Adrenal gland (tissue), 12 donors: ENCODE data around the gene NCCRP1. TPM values are rescaled to one million over a fixed set of nuclear protein-coding genes. Genes with fewer than 3 reads are reported as not detected.

Source experiments
- DNase-seq, 7 donors: peaks; one replicate each; pipeline ENCODE4 v3.0.0-alpha.2; 2019 to 2020
- H3K27ac ChIP-seq, 5 donors: fragments of 200-600 bp; sonication (generic) in 4 of 5; 1 replicate in 3 of 5; 2 replicates in 2 of 5; pipeline versions ENCODE4 v1.5.1 to v1.8.0; 2016 to 2020; ENCODE audit warnings: mild to moderate bottlenecking in 1 of 5
- H3K27me3 ChIP-seq: fragments of 200-600 bp; 2 replicates; pipeline ENCODE4 v1.8.0; 2021
- H3K36me3 ChIP-seq, 2 donors: fragments of 200-600 bp; replicated peaks in 1 of 2; 1 replicate in 1 of 2; 2 replicates in 1 of 2; pipeline versions ENCODE4 v1.5.1 to v1.8.0; 2018 to 2022
- H3K4me1 ChIP-seq, 2 donors: fragments of 200-600 bp; replicated peaks in 1 of 2; 1 replicate in 1 of 2; 2 replicates in 1 of 2; pipeline versions ENCODE4 v1.5.1 to v1.8.0; 2018 to 2021
- H3K4me3 ChIP-seq, 4 donors: fragments of 200-600 bp; sonication (generic) in 3 of 4; one replicate each; pipeline ENCODE4 v1.5.1; 2016 to 2018
- H3K9me3 ChIP-seq, 3 donors: fragments of 200-600 bp; sonication (generic) in 1 of 3; replicated peaks in 1 of 3; 1 replicate in 2 of 3; 2 replicates in 1 of 3; pipeline versions ENCODE4 v1.5.1 to v1.8.0; 2016 to 2021
- CTCF ChIP-seq, 6 experiments: fragments of 450-650 bp in 4 of 6; fragments of 200-600 bp in 2 of 6; sonication (generic) in 1 of 6; IDR thresholded peaks; 1 replicate in 5 of 6; 2 replicates in 1 of 6; pipeline versions ENCODE4 v1.5.1 to v1.8.0; 2016 to 2021; ENCODE audit warnings: antibody characterized with exemption in 6 of 6, mild to moderate bottlenecking in 2 of 6, moderate library complexity in 1 of 6
- POLR2A ChIP-seq, 2 donors: fragments of 450-650 bp; IDR thresholded peaks; one replicate each; pipeline ENCODE4 v1.6.1; 2017; ENCODE audit warnings: antibody characterized with exemption in 2 of 2, mild to moderate bottlenecking in 2 of 2, moderate library complexity in 1 of 2
- WGBS, 4 donors: extraction: QIAGEN DNeasy Blood & Tissue Kit in 2 of 4; methylation state at CpG; one replicate each; pipeline versions ENCODE4 v1.1.5 to v1.1.7; 2013 to 2017; 5-methylcytosine and 5-hydroxymethylcytosine counted together
- intact Hi-C, 2 donors: fragments of 100-400 bp; cut with DNase I; formaldehyde crosslinking; loops; one replicate each; pipeline versions ENCODE4 v1.14.1 to v1.15.0; 2022 to 2023
- polyA plus RNA-seq, 3 donors: library from polyadenylated mRNA; stranded (reverse); fragments of 200-250 nt in 2 of 3; fragments of 350-450 nt in 1 of 3; fragmentation: Illumina TruSeq in 1 of 3; extraction: RNeasy Lipid Tissue Mini Kit (QIAGEN cat#74804) in 1 of 3; gene quantifications; one replicate each; pipeline ENCODE4 v1.2.3, GENCODE V29; 2013 to 2014
- total RNA-seq, 9 donors: library from RNA; depleted of rRNA in 4 of 9; stranded (reverse); fragments of >200 nt in 4 of 9; fragments of 120-200 nt in 1 of 9; fragmentation: NEBNext Ultra II Directional in 1 of 9; extraction: Animal tissue kit (Norgen Biotek cat#: 25700) in 1 of 9; gene quantifications; one replicate each; pipeline versions ENCODE4 v1.1.0 to v1.2.4, GENCODE V29; 2013 to 2023
- donor health status: healthy with polysubstance abuse.
- donor health status: Bipolar disorder and iron deficiency.
- donor health status: DM: yes; HTN: yes; CAD: no.
- donor health status: DM: no; HTN: no; CAD: no.
- donor health status: DM: no; HTN: no; CAD: no.
- donor health status: DM: yes; HTN: yes; CAD: no.

Gene NCCRP1
- total and polyA plus RNA-seq, 12 donors: 0.10 to 0.78 (median 0.11) TPM; not detected in 7

GRCh38 chr19:39162441-39163043 lies 34.2 kb upstream of the NCCRP1 start:
- Histone ChIP-seq H3K27me3 (no peaks in the 10 kb centered on the region), H3K27ac (no peak overlapping the region), H3K9me3 (no peaks in the 10 kb centered on the region), H3K4me3 (no peak overlapping the region), H3K4me1 (peaks cover 23 to 35% of the 10 kb centered on the region in 2 donors), H3K36me3 (no peaks in the 10 kb centered on the region)
- WGBS, 4 donors: 82 to 88% (median 84%) methylated on average over 15 of the region's 15 CpGs
- TF ChIP-seq POLR2A (IDR thresholded peaks at IDR 0.05) (no peak), CTCF (IDR thresholded peaks at IDR 0.05) (no peak)
- DNase-seq: no peak
- intact Hi-C loops: no loop called here

- no peak for DNase-seq
- Histone ChIP-seq H3K36me3 (no peaks in the 10 kb centered on the region), H3K4me3 (no peak overlapping the region), H3K9me3 (no peaks in the 10 kb centered on the region), H3K27ac (no peak overlapping the region), H3K4me1 (peaks cover 24 to 34% of the 10 kb centered on the region in 2 donors), H3K27me3 (no peaks in the 10 kb centered on the region)
- intact Hi-C loops: no loop called here
- no peak for TF ChIP-seq CTCF (IDR thresholded peaks at IDR 0.05)
- TF ChIP-seq POLR2A (IDR thresholded peaks at IDR 0.05): no peak
- 71 to 79% (median 77%) methylated on average over 5 to 9 of the region's 9 CpGs for WGBS, 4 donors
Observed at GRCh38 chr19:39163621-39164020, 33.1 kb upstream of the NCCRP1 start.

- no peaks in the 10 kb centered on the region for H3K9me3 ChIP-seq
- H3K4me1 ChIP-seq: peaks cover 24 to 34% of the 10 kb centered on the region in 2 donors
- intact Hi-C loops: no loop called here
- no peak for DNase-seq
- WGBS, 4 donors: 94 to 98% (median 96%) methylated on average over 6 of the region's 6 CpGs
- TF ChIP-seq POLR2A (IDR thresholded peaks at IDR 0.05): no peak
- TF ChIP-seq CTCF (IDR thresholded peaks at IDR 0.05): no peak
- no peak overlapping the region for H3K4me3 ChIP-seq
- H3K27ac ChIP-seq: no peak overlapping the region
- no peaks in the 10 kb centered on the region for H3K27me3 ChIP-seq
- H3K36me3 ChIP-seq: no peaks in the 10 kb centered on the region
Observed at GRCh38 chr19:39164289-39164688, 32.5 kb upstream of the NCCRP1 start.

GRCh38 chr19:39165857-39166256 lies 30.9 kb upstream of the NCCRP1 start:
- WGBS, 4 donors: 93 to 98% (median 96%) methylated on average over 6 to 7 of the region's 7 CpGs

More at GRCh38 chr19:39165857-39166256, 30.9 kb upstream of the NCCRP1 start:
- no peaks in the 10 kb centered on the region for H3K27me3 ChIP-seq
- H3K27ac ChIP-seq: no peak overlapping the region
- TF ChIP-seq CTCF (IDR thresholded peaks at IDR 0.05) (no peak), POLR2A (IDR thresholded peaks at IDR 0.05) (no peak)
- DNase-seq: no peak
- no peaks in the 10 kb centered on the region for H3K36me3 ChIP-seq
- no peaks in the 10 kb centered on the region for H3K9me3 ChIP-seq
- H3K4me3 ChIP-seq: no peak overlapping the region
- intact Hi-C loops: no loop called here
- peaks cover 15 to 21% of the 10 kb centered on the region in 2 donors for H3K4me1 ChIP-seq
